Mononuclear cell (primary cell): ENCODE measurements around the gene OR56A3. TPM values are rescaled to one million over a fixed set of nuclear protein-coding genes. Genes with fewer than 3 reads are reported as not detected.
"Not testable (repeated sequence)": the region's sequence is repeated elsewhere in the genome, so short reads cannot be mapped to it uniquely, and the experiment has no call there.

Experiments
- H3K27me3 ChIP-seq: 2 replicates; pipeline ENCODE4 v1.6.0; 2011; ENCODE audit warnings: low read length, control low read depth; ENCODE audit not compliant: insufficient read depth
- H3K4me1 ChIP-seq: 2 replicates; pipeline ENCODE4 v1.5.1; 2011; ENCODE audit warnings: mild to moderate bottlenecking, low read length, control low read depth; ENCODE audit not compliant: insufficient read depth
- H3K4me3 ChIP-seq: 2 replicates; pipeline ENCODE4 v1.5.1; 2011; ENCODE audit warnings: mild to moderate bottlenecking, low read length, moderate library complexity
- H3K9me3 ChIP-seq: 2 replicates; pipeline ENCODE4 v1.5.1; 2011; ENCODE audit warnings: low read depth, mild to moderate bottlenecking, control low read depth, low read length
- total RNA-seq: library from RNA; depleted of rRNA; stranded (reverse); fragments of >200 nt; gene quantifications from one replicate; pipeline ENCODE4 v1.2.3, GENCODE V29; 2012

The OR56A3 gene
- total RNA-seq, 1 donor, result under 0.01 TPM

GRCh38 chr11:5938603-5938965 lies 3.5 kb upstream of the OR56A3 start:
- Histone ChIP-seq H3K9me3 (no peaks in the 10 kb centered on the region), H3K27me3 (peaks cover 4% of the 10 kb centered on the region), H3K4me1 (no peaks in the 10 kb centered on the region), H3K4me3 (no peak overlapping the region)

- Histone ChIP-seq H3K4me1 (no peaks in the 10 kb centered on the region), H3K4me3 (no peak overlapping the region), H3K9me3 (no peaks in the 10 kb centered on the region), H3K27me3 (peaks cover 4% of the 10 kb centered on the region)
Observed at GRCh38 chr11:5940748-5941147, 1.3 kb upstream of the OR56A3 start.

GRCh38 chr11:5955586-5955985 lies 13.5 kb downstream of the OR56A3 start:
- H3K4me3 ChIP-seq, result no peak overlapping the region
- H3K27me3 ChIP-seq, result no peaks in the 10 kb centered on the region
- no peaks in the 10 kb centered on the region for H3K9me3 ChIP-seq
- H3K4me1 ChIP-seq, result no peaks in the 10 kb centered on the region

GRCh38 chr11:5960704-5961320 lies 18.8 kb downstream of the OR56A3 start:
- H3K4me1 ChIP-seq, H3K4me3 ChIP-seq, H3K27me3 ChIP-seq: not testable (repeated sequence)
- H3K9me3 ChIP-seq, result peaks cover 13% of the 10 kb centered on the region

- Histone ChIP-seq H3K9me3 (peaks cover 13% of the 10 kb centered on the region), H3K27me3 (no peaks in the 10 kb centered on the region), H3K4me1 (no peaks in the 10 kb centered on the region), H3K4me3 (no peak overlapping the region)
Observed at GRCh38 chr11:5966958-5967357, 24.9 kb downstream of the OR56A3 start.

GRCh38 chr11:5967708-5968107 lies 25.7 kb downstream of the OR56A3 start:
- H3K27me3 ChIP-seq, result no peaks in the 10 kb centered on the region
- H3K4me1 ChIP-seq, result no peaks in the 10 kb centered on the region
- H3K9me3 ChIP-seq, result peaks cover 13% of the 10 kb centered on the region
- H3K4me3 ChIP-seq, result no peak overlapping the region

- H3K4me3 ChIP-seq, result no peak within 1 kb of the TSS
- no peaks in the 10 kb centered on the region for H3K4me1 ChIP-seq
- peaks cover 7% of the 10 kb centered on the region for H3K9me3 ChIP-seq
- no peaks in the 10 kb centered on the region for H3K27me3 ChIP-seq
Observed at GRCh38 chr11:5968394-5968793, 26.3 kb downstream of the OR56A3 start, which contains the start of gene OR56A5. OR56A5 (minus strand) TSS chr11:5968494; CDS start chr11:5968494, 0 bp downstream.

GRCh38 chr11:5973530-5973929 lies 31.5 kb downstream of the OR56A3 start:
- Histone ChIP-seq H3K27me3 (no peaks in the 10 kb centered on the region), H3K4me3 (no peak overlapping the region), H3K9me3 (no peaks in the 10 kb centered on the region), H3K4me1 (no peaks in the 10 kb centered on the region)

GRCh38 chr11:5983443-5983842 lies 41.4 kb downstream of the OR56A3 start:
- Histone ChIP-seq H3K4me3 (no peak overlapping the region), H3K27me3 (no peaks in the 10 kb centered on the region), H3K9me3 (peaks cover 7% of the 10 kb centered on the region), H3K4me1 (no peaks in the 10 kb centered on the region)

GRCh38 chr11:5986885-5987284 lies 44.8 kb downstream of the OR56A3 start, which contains the start of gene OR52L1:
OR52L1 (minus strand) TSS chr11:5986985; CDS start chr11:5986930, 55 bp downstream.
- no peaks in the 10 kb centered on the region for H3K9me3 ChIP-seq
- H3K4me1 ChIP-seq, result no peaks in the 10 kb centered on the region

GRCh38 chr11:5989203-5989602 lies 47.2 kb downstream of the OR56A3 start:
- H3K27me3 ChIP-seq, result peaks cover 3% of the 10 kb centered on the region
- no peaks in the 10 kb centered on the region for H3K4me1 ChIP-seq
- no peaks in the 10 kb centered on the region for H3K9me3 ChIP-seq

More at GRCh38 chr11:5986885-5987284, 44.8 kb downstream of the OR56A3 start, which contains the start of gene OR52L1:
- H3K4me3 ChIP-seq, result no peak within 1 kb of the TSS
- peaks cover 3% of the 10 kb centered on the region for H3K27me3 ChIP-seq

GRCh38 chr11:5992150-5992549 lies 50.1 kb downstream of the OR56A3 start:
- Histone ChIP-seq H3K4me1 (no peaks in the 10 kb centered on the region), H3K4me3 (no peak overlapping the region), H3K9me3 (no peaks in the 10 kb centered on the region), H3K27me3 (peaks cover 3% of the 10 kb centered on the region)

More at GRCh38 chr11:5989203-5989602, 47.2 kb downstream of the OR56A3 start:
- no peak overlapping the region for H3K4me3 ChIP-seq

GRCh38 chr11:5992604-5993251 lies 50.7 kb downstream of the OR56A3 start:
- H3K9me3 ChIP-seq, result no peaks in the 10 kb centered on the region
- H3K4me3 ChIP-seq, result no peak overlapping the region
- H3K4me1 ChIP-seq, result no peaks in the 10 kb centered on the region

GRCh38 chr11:5994791-5995190 lies 52.7 kb downstream of the OR56A3 start:
- Histone ChIP-seq H3K4me3 (no peak overlapping the region), H3K4me1 (no peaks in the 10 kb centered on the region), H3K9me3 (no peaks in the 10 kb centered on the region), H3K27me3 (peaks cover 2% of the 10 kb centered on the region)

More at GRCh38 chr11:5992604-5993251, 50.7 kb downstream of the OR56A3 start:
- peaks cover 3% of the 10 kb centered on the region for H3K27me3 ChIP-seq
